Adrenal gland (tissue), 12 donors: ENCODE results near the gene E2F1. TPM values are rescaled to one million over a fixed set of nuclear protein-coding genes. Genes with fewer than 3 reads are reported as not detected.

Experiments
- DNase-seq, 7 donors: peaks; one replicate each; pipeline ENCODE4 v3.0.0-alpha.2; 2019 to 2020
- H3K27ac ChIP-seq, 5 donors: fragments of 200-600 bp; sonication (generic) in 4 of 5; 1 replicate in 3 of 5; 2 replicates in 2 of 5; pipeline versions ENCODE4 v1.5.1 to v1.8.0; 2016 to 2020; ENCODE audit warnings: mild to moderate bottlenecking in 1 of 5
- H3K27me3 ChIP-seq: fragments of 200-600 bp; 2 replicates; pipeline ENCODE4 v1.8.0; 2021
- H3K36me3 ChIP-seq, 2 donors: fragments of 200-600 bp; replicated peaks in 1 of 2; 1 replicate in 1 of 2; 2 replicates in 1 of 2; pipeline versions ENCODE4 v1.5.1 to v1.8.0; 2018 to 2022
- H3K4me1 ChIP-seq, 2 donors: fragments of 200-600 bp; replicated peaks in 1 of 2; 1 replicate in 1 of 2; 2 replicates in 1 of 2; pipeline versions ENCODE4 v1.5.1 to v1.8.0; 2018 to 2021
- H3K4me3 ChIP-seq, 4 donors: fragments of 200-600 bp; sonication (generic) in 3 of 4; one replicate each; pipeline ENCODE4 v1.5.1; 2016 to 2018
- H3K9me3 ChIP-seq, 3 donors: fragments of 200-600 bp; sonication (generic) in 1 of 3; replicated peaks in 1 of 3; 1 replicate in 2 of 3; 2 replicates in 1 of 3; pipeline versions ENCODE4 v1.5.1 to v1.8.0; 2016 to 2021
- POLR2A ChIP-seq, 2 donors: fragments of 450-650 bp; IDR thresholded peaks; one replicate each; pipeline ENCODE4 v1.6.1; 2017; ENCODE audit warnings: antibody characterized with exemption in 2 of 2, mild to moderate bottlenecking in 2 of 2, moderate library complexity in 1 of 2
- WGBS, 4 donors: extraction: QIAGEN DNeasy Blood & Tissue Kit in 2 of 4; methylation state at CpG; one replicate each; pipeline versions ENCODE4 v1.1.5 to v1.1.7; 2013 to 2017; 5-methylcytosine and 5-hydroxymethylcytosine counted together
- intact Hi-C, 2 donors: fragments of 100-400 bp; cut with DNase I; formaldehyde crosslinking; loops; one replicate each; pipeline versions ENCODE4 v1.14.1 to v1.15.0; 2022 to 2023
- polyA plus RNA-seq, 3 donors: library from polyadenylated mRNA; stranded (reverse); fragments of 200-250 nt in 2 of 3; fragments of 350-450 nt in 1 of 3; fragmentation: Illumina TruSeq in 1 of 3; extraction: RNeasy Lipid Tissue Mini Kit (QIAGEN cat#74804) in 1 of 3; gene quantifications; one replicate each; pipeline ENCODE4 v1.2.3, GENCODE V29; 2013 to 2014
- total RNA-seq, 9 donors: library from RNA; depleted of rRNA in 4 of 9; stranded (reverse); fragments of >200 nt in 4 of 9; fragments of 120-200 nt in 1 of 9; fragmentation: NEBNext Ultra II Directional in 1 of 9; extraction: Animal tissue kit (Norgen Biotek cat#: 25700) in 1 of 9; gene quantifications; one replicate each; pipeline versions ENCODE4 v1.1.0 to v1.2.4, GENCODE V29; 2013 to 2023
- TF ChIP-seq, protein P1 (sequence below), 6 experiments: fragments of 450-650 bp in 4 of 6; fragments of 200-600 bp in 2 of 6; sonication (generic) in 1 of 6; IDR thresholded peaks; 1 replicate in 5 of 6; 2 replicates in 1 of 6; pipeline versions ENCODE4 v1.5.1 to v1.8.0; 2016 to 2021; ENCODE audit warnings: antibody characterized with exemption in 6 of 6, mild to moderate bottlenecking in 2 of 6, moderate library complexity in 1 of 6
- donor health status: healthy with polysubstance abuse.
- donor health status: Bipolar disorder and iron deficiency.
- donor health status: DM: yes; HTN: yes; CAD: no.
- donor health status: DM: no; HTN: no; CAD: no.
- donor health status: DM: no; HTN: no; CAD: no.
- donor health status: DM: yes; HTN: yes; CAD: no.

Gene E2F1
- total and polyA plus RNA-seq, 12 donors, result 3.0 to 15.7 (median 5.7) TPM

DNA sequence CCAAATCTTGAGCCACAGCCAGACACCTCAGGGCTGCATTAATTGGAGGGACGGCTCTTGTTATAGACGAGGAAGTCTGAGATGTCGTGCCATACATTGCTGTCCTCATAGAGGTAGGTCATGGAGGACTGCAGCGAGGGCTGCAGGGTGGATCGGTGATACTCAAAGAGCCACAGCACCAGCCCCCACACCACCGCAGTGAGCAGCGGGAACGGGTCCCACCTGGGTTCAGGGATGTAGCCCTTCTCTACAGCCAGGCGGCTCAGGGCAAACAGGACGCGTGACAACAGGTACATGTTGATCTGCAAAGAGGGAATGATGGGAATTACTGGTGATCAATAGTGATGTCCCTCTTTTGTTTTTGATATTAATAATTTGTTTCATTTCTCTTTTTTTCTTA, 21.5 kb upstream of the E2F1 start:
- Histone ChIP-seq H3K4me1 (peaks cover 3 to 12% of the 10 kb centered on the region in 2 donors), H3K36me3 (peaks cover 0 to 21% of the 10 kb centered on the region in 2 donors), H3K27ac (no peak overlapping the region), H3K4me3 (no peak overlapping the region), H3K9me3 (no peaks in the 10 kb centered on the region), H3K27me3 (no peaks in the 10 kb centered on the region)
- DNase-seq, result no peak
- TF ChIP-seq, protein P1, sequence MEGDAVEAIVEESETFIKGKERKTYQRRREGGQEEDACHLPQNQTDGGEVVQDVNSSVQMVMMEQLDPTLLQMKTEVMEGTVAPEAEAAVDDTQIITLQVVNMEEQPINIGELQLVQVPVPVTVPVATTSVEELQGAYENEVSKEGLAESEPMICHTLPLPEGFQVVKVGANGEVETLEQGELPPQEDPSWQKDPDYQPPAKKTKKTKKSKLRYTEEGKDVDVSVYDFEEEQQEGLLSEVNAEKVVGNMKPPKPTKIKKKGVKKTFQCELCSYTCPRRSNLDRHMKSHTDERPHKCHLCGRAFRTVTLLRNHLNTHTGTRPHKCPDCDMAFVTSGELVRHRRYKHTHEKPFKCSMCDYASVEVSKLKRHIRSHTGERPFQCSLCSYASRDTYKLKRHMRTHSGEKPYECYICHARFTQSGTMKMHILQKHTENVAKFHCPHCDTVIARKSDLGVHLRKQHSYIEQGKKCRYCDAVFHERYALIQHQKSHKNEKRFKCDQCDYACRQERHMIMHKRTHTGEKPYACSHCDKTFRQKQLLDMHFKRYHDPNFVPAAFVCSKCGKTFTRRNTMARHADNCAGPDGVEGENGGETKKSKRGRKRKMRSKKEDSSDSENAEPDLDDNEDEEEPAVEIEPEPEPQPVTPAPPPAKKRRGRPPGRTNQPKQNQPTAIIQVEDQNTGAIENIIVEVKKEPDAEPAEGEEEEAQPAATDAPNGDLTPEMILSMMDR (IDR thresholded peaks at IDR 0.05), result no peak
- TF ChIP-seq POLR2A (IDR thresholded peaks at IDR 0.05), result no peak
- intact Hi-C loops, result no loop called here
- WGBS, 4 donors, result 88 to 94% (median 90%) methylated on average over 11 of the region's 11 CpGs

DNA sequence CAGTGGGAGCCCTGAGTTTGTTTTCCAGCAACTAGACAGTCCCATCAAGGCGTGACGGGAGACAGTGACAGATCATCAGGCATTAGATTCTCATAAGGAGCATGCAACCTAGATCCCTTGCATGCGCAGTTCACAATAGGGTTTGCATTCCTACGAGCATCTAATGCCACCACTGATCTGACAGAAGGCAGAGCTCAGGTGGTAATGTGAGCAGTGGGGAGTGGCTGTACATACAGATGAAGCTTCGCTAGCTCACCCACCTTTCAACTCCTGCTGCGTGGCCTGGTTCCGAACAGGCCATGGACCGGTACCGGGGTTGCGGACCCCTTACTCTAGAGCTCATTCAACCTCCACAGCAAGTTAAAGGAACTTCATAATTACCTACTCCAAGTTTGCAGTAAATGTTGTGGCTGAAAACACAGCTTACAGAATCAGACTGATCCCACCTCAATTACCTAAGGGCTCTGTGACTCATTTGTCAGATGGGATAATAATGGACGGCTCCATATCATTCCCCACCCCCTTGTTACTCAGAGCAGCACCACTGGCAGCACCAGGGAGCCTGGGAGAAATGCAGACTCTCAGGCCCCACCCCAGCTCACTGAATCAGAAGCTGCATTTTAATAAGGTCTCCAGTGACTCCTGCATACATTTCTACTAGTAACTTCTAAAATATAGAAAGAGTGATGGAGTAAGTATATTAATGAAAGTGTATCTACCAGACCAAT, 18.2 kb upstream of the E2F1 start:
- H3K36me3 ChIP-seq, result peaks cover 0 to 17% of the 10 kb centered on the region in 2 donors
- H3K27ac ChIP-seq, result no peak overlapping the region
- no peaks in the 10 kb centered on the region for H3K27me3 ChIP-seq
- WGBS, 4 donors, result 90 to 93% (median 93%) methylated on average over 8 to 11 of the region's 11 CpGs
- peaks cover 3 to 12% of the 10 kb centered on the region in 2 donors for H3K4me1 ChIP-seq
- H3K9me3 ChIP-seq, result no peaks in the 10 kb centered on the region
- no peak for TF ChIP-seq POLR2A (IDR thresholded peaks at IDR 0.05)
- TF ChIP-seq, protein P1 (IDR thresholded peaks at IDR 0.05), result no peak
- H3K4me3 ChIP-seq, result no peak overlapping the region
- intact Hi-C loops, result no loop called here
- no peak for DNase-seq

DNA sequence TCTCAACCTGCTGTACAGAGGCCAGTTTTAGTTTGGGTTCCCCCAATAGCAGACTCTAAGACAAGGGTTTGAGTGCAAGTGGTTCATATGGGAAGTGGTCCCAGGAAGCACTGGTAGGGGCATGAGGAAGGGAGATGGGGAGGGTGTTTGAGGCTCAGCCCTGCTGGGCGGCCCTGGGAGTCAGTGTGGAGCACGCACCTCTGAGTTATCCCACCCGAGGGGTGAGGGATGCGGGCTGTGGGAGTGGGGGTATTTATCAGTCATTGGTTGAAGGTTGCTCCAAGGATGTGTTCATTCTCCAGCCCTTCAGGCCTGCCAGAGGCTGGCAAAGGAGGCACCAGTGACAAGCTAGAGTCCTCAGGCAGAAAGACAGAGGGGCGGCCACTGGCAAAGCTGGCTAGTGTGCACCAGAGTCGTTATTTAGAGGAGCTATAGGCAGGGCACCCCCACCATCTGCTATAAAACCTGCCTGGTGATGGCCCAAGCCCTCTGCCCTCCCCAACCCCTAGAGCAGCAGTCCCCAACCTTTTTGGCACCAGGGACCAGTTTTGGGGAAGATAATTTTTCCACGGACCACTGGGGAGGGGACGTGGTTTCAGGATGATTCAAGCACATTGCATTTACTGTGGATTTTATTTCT, 17.4 kb upstream of the E2F1 start:
- no peak for DNase-seq
- H3K4me1 ChIP-seq, result peaks cover 0 to 7% of the 10 kb centered on the region in 2 donors
- H3K9me3 ChIP-seq, result no peaks in the 10 kb centered on the region
- no peaks in the 10 kb centered on the region for H3K27me3 ChIP-seq
- WGBS, 4 donors, result 90 to 98% (median 95%) methylated on average over 8 of the region's 8 CpGs
- intact Hi-C loops, result no loop called here
- no peak for TF ChIP-seq POLR2A (IDR thresholded peaks at IDR 0.05)
- TF ChIP-seq, protein P1 (IDR thresholded peaks at IDR 0.05), result no peak
- peaks cover 0 to 17% of the 10 kb centered on the region in 2 donors for H3K36me3 ChIP-seq
- no peak overlapping the region for H3K4me3 ChIP-seq
- H3K27ac ChIP-seq, result no peak overlapping the region

DNA sequence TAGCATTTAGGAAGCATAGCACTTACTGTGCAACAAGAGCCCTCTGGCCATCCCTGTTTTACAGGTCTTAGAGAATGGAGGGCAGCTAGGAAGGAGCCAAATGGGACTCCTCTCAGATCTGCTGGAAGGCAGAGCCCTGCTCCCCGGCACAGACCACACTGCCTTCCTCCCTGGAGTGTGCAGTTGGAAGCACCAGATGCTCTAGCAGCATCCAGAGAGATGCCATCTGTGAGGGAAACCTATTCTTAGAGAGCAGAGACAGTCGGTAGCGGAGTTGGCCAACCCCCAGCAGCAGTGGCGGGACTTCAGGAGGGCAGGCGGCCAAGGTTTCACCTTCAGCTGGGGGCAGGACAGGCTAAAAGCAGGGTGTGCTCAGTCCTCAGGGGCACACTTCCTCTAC, 16.7 kb upstream of the E2F1 start:
- no peaks in the 10 kb centered on the region for H3K27me3 ChIP-seq
- DNase-seq, result peak in 3 of 7 donors; percentile 46 to 63 (median 51)
- no peak overlapping the region for H3K27ac ChIP-seq
- no peaks in the 10 kb centered on the region for H3K9me3 ChIP-seq
- 29 to 55% (median 33%) methylated on average over 5 of the region's 5 CpGs for WGBS, 4 donors
- peaks cover 0 to 5% of the 10 kb centered on the region in 2 donors for H3K4me1 ChIP-seq
- H3K4me3 ChIP-seq, result no peak overlapping the region
- intact Hi-C loops, result no loop called here
- TF ChIP-seq, protein P1 (IDR thresholded peaks at IDR 0.05), result no peak
- no peak for TF ChIP-seq POLR2A (IDR thresholded peaks at IDR 0.05)
- H3K36me3 ChIP-seq, result peaks cover 0 to 17% of the 10 kb centered on the region in 2 donors
